Activated CD4-positive, alpha-beta T cell treated with anti-CD3 and anti-CD28 coated beads for 36 hours (primary cell): ENCODE measurements around the gene SH3PXD2B. TPM values are rescaled to one million over a fixed set of nuclear protein-coding genes. Genes with fewer than 3 reads are reported as not detected.
"Not testable (repeated sequence)": the region's sequence is repeated elsewhere in the genome, so short reads cannot be mapped to it uniquely, and the experiment has no call there.

Source experiments
- ATAC-seq: fragments of 200-7000 bp; cut with Tn5 transposase; one replicate; pipeline ENCODE4 v1.10.0; 2021; ENCODE audit warnings: mild to moderate bottlenecking, moderate library complexity
- CTCF ChIA-PET: fragments of 350-600 bp; sonication (Branson Sonifier 250); formaldehyde crosslinking; loops from one replicate; lab custom pipeline; 2021; ENCODE audit warnings: antibody characterized with exemption; lab: Charles Lee
- POLR2A ChIA-PET: fragments of 350-600 bp; sonication (Branson Sonifier 250); formaldehyde crosslinking; loops from one replicate; lab custom pipeline; 2021; ENCODE audit warnings: antibody characterized with exemption, inconsistent platforms; lab: Charles Lee
- DNase-seq: peaks from one replicate; pipeline ENCODE4 v3.0.0-alpha.2; 2020
- H3K27ac Mint-ChIP-seq: one replicate; pipeline ENCODE4 v1.8.0; 2021; ENCODE audit warnings: mixed read lengths
- H3K27me3 Mint-ChIP-seq: one replicate; pipeline ENCODE4 v1.8.0; 2021; ENCODE audit warnings: mixed read lengths
- H3K36me3 Mint-ChIP-seq: one replicate; pipeline ENCODE4 v1.8.0; 2021; ENCODE audit warnings: low read depth, mixed read lengths
- H3K4me1 Mint-ChIP-seq: one replicate; pipeline ENCODE4 v1.8.0; 2021; ENCODE audit warnings: mixed read lengths
- H3K4me3 Mint-ChIP-seq: one replicate; pipeline ENCODE4 v1.8.0; 2021; ENCODE audit warnings: mild to moderate bottlenecking, moderate library complexity, mixed read lengths
- H3K9me3 Mint-ChIP-seq: one replicate; pipeline ENCODE4 v1.8.0; 2021; ENCODE audit warnings: low read depth, mixed read lengths
- intact Hi-C, 2 experiments: fragments of 100-400 bp; cut with DNase I in 1 of 2; cut with micrococcal nuclease in 1 of 2; formaldehyde crosslinking; loops; one replicate each; pipeline versions ENCODE4 v1.14.2 to v1.15.1; 2022 to 2024; cut with DNase I, micrococcal nuclease
- total RNA-seq, 2 experiments: library from RNA; stranded (reverse); gene quantifications; one replicate each; pipeline ENCODE4 v1.2.3, GENCODE V29; 2021

SH3PXD2B gene
- total RNA-seq, 2 experiments from 2014 or later = 1.3 to 1.8 TPM

- Mint-ChIP-seq H3K36me3 (no peaks in the 10 kb centered on the region), H3K4me1 (no peaks in the 10 kb centered on the region), H3K27ac (no peak overlapping the region), H3K27me3 (no peaks in the 10 kb centered on the region), H3K4me3 (no peak overlapping the region), H3K9me3 (no peaks in the 10 kb centered on the region)
- intact Hi-C loops = no loop called here
- DNase-seq (no peak), ATAC-seq (no peak)
- POLR2A ChIA-PET = no interaction called here
- CTCF ChIA-PET = no interaction called here
Measured at GRCh38 chr5:172345881-172346280, 108.4 kb downstream of the SH3PXD2B start.

GRCh38 chr5:172344855-172345409 lies 109.4 kb downstream of the SH3PXD2B start:
- H3K4me3 Mint-ChIP-seq = no peak overlapping the region
- ChIA-PET CTCF (interaction anchor here (0.9 kb wide), 1 partner anchor 13 kb away, joined by 3 read pairs; no protein-coding TSS in a partner anchor), POLR2A (no interaction called here)
- no peaks in the 10 kb centered on the region for H3K4me1 Mint-ChIP-seq
- ATAC-seq (no peak), DNase-seq (no peak)
- intact Hi-C loops = no loop called here
- H3K27me3 Mint-ChIP-seq = no peaks in the 10 kb centered on the region
- no peaks in the 10 kb centered on the region for H3K36me3 Mint-ChIP-seq
- H3K27ac Mint-ChIP-seq = no peak overlapping the region
- H3K9me3 Mint-ChIP-seq = no peaks in the 10 kb centered on the region

GRCh38 chr5:172343741-172344140 lies 110.6 kb downstream of the SH3PXD2B start:
- Mint-ChIP-seq H3K4me3 (no peak overlapping the region), H3K27ac (no peak overlapping the region), H3K4me1 (no peaks in the 10 kb centered on the region), H3K27me3 (no peaks in the 10 kb centered on the region), H3K9me3 (no peaks in the 10 kb centered on the region), H3K36me3 (no peaks in the 10 kb centered on the region)
- intact Hi-C loops = no loop called here
- ChIA-PET POLR2A (no interaction called here), CTCF (interaction anchor here (0.7 kb wide), 1 partner anchor 980 kb away, joined by 3 read pairs; no protein-coding TSS in a partner anchor)
- DNase-seq (no peak), ATAC-seq (no peak)

DNA sequence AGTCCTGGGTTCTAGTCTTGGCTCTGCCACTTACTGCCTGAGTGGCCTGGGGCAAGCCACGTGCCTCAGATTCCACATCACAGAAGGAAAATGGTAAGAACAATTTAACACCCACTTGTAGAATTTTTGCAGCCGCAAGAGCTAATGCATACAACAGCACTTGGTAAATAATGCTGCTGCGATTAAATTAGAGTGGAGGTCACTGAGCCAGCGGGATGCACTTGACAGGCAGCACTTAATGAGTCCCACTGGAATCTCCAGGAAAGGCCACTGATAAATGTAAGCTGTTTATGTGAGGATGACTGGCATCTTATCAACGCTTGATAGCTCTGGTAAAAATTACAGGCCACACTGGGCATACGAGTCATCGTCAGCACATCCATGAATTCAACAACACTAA lies 111.4 kb downstream of the SH3PXD2B start:
- intact Hi-C loops = no loop called here
- Mint-ChIP-seq H3K4me3 (no peak overlapping the region), H3K27ac (no peak overlapping the region), H3K9me3 (no peaks in the 10 kb centered on the region), H3K36me3 (no peaks in the 10 kb centered on the region), H3K27me3 (no peaks in the 10 kb centered on the region), H3K4me1 (no peaks in the 10 kb centered on the region)
- ATAC-seq = no peak
- POLR2A ChIA-PET = no interaction called here
- no peak for DNase-seq
- CTCF ChIA-PET = no interaction called here

DNA sequence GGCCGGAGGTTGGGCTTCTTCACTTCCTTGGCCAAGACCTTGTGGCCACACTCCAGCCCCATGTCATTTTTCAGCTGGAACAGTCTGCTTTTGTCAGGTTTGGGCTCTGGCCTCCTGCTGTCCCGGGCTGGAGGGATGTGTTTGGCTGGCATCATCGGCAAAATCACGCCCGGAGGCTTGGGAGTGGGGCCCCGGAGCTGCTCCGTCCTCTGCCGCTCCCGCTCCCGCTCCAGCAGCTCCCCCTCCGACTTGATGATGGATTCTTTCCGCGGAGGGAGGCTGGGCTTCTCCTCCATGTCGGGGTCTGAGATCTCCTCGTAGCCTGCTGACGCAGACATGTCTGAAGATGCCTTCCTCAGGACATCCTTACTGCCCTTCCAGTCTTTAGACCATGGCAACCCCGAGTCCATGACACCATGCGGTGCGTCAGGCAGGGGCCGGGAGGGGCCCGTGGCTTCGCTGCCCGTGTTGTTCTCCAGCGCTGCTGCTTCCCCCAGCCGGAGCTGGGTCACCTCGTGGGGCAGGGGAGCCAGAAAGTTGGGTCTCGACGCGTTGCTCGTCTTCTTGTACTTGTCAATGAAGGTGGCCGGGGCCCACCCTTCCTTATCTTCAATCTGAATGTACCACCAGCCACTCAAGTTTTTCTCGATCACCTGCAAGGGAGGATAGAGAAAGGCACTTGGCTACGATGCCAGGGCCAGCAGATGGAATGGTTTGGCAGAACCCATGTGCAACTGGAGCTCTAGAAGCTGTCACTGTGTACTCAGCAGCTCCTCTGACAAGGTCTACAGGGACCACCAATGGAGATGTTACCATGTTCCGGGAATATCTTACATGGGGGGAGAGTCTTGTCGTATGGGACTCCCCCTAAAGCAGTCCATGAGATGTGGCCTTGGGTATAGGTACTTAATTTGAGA lies 114.8 kb downstream of the SH3PXD2B start:
- Mint-ChIP-seq H3K27ac (no peak overlapping the region), H3K9me3 (no peaks in the 10 kb centered on the region), H3K4me1 (no peaks in the 10 kb centered on the region), H3K4me3 (no peak overlapping the region), H3K27me3 (no peaks in the 10 kb centered on the region), H3K36me3 (no peaks in the 10 kb centered on the region)
- ChIA-PET POLR2A (no interaction called here), CTCF (interaction anchor here (0.6 to 0.7 kb wide), 3 partner anchors 31 to 74 kb away, joined by 3 read pairs; no protein-coding TSS in a partner anchor)
- intact Hi-C loops = no loop called here
- no peak for ATAC-seq
- no peak for DNase-seq

DNA sequence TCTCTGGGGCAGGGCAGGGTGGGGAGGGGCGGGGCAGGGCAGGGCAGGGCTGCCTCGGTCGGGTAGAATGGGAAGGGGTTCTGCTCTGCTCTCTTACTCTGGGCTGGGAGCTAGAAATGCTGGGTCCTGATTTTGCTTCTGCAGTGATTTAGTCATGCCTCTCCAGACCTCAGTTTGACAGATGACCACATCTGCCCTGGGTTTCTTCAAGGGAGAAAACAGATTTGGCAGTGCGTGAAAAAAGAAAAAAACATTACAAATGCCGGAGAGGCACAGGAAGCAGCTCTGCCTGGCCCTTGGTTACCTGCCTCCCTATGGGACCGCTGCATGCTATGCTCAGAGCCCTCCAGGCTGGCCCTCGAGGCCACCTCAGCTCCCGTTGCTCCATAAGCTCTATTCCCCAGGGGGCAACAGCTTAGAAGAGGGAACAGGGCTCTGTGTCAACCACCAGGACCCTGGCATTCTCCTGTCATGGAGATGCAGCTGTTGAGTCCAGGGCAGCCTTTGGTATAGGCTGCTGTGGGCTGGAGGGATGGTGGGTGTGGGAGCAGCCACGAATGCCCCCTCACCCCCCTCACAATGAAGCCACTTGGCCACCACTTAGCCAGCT lies 117.5 kb downstream of the SH3PXD2B start:
- H3K4me3 Mint-ChIP-seq = no peak overlapping the region
- no peaks in the 10 kb centered on the region for H3K4me1 Mint-ChIP-seq
- CTCF ChIA-PET = interaction anchor here (0.5 kb wide), 1 partner anchor 49 kb away, joined by 3 read pairs; no protein-coding TSS in a partner anchor
- POLR2A ChIA-PET = no interaction called here
- no peak for DNase-seq
- H3K36me3 Mint-ChIP-seq = no peaks in the 10 kb centered on the region
- H3K27ac Mint-ChIP-seq = no peak overlapping the region
- H3K9me3 Mint-ChIP-seq = no peaks in the 10 kb centered on the region
- no peak for ATAC-seq
- H3K27me3 Mint-ChIP-seq = no peaks in the 10 kb centered on the region
- intact Hi-C loops = no loop called here

DNA sequence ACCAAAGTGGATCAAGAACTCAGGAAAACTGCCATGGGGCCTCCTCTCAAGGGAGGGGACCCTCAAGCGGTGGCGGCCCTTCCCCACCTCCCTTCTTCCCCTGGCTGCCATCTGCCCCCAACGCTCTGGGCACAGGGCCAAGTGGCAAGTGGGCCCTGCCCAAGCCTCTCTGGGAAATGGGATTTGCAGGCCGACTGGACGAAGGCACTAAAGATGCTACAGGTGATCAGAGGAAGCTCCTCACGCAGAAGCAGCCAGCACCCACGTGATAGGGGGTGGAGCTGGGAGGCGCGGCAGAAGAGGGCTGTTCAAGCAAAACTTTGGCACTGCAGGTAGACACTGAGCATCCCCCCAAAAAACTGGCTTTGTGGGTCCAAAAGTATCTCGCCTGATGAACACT lies 118.1 kb downstream of the SH3PXD2B start:
- ATAC-seq = no peak
- Mint-ChIP-seq H3K4me1 (no peaks in the 10 kb centered on the region), H3K9me3 (no peaks in the 10 kb centered on the region), H3K4me3 (no peak overlapping the region), H3K27me3 (no peaks in the 10 kb centered on the region), H3K27ac (no peak overlapping the region), H3K36me3 (no peaks in the 10 kb centered on the region)
- ChIA-PET CTCF (no interaction called here), POLR2A (no interaction called here)
- intact Hi-C loops = no loop called here
- no peak for DNase-seq

DNA sequence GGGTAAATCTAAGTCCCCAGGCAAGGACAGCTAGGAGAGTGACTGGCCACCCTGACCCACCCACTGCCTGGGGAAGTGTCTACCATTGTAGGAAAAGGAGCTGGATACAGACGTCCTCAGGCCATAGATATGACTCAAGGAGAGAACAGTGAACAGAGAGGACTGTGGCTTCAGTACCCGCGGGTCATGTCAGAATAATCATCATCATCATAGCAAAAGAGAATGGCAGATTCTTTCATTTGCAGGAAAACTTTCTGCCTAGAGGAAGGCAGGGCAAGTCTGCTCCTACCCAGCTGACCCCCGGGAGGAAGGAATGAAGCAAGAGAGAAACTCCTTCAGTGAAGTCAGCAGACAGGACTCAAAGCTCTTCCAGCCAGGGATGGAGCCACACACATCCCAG lies 118.6 kb downstream of the SH3PXD2B start:
- ChIA-PET POLR2A (no interaction called here), CTCF (interaction anchor here (0.6 kb wide), 1 partner anchor 27 kb away, joined by 3 read pairs; no protein-coding TSS in a partner anchor)

DNA sequence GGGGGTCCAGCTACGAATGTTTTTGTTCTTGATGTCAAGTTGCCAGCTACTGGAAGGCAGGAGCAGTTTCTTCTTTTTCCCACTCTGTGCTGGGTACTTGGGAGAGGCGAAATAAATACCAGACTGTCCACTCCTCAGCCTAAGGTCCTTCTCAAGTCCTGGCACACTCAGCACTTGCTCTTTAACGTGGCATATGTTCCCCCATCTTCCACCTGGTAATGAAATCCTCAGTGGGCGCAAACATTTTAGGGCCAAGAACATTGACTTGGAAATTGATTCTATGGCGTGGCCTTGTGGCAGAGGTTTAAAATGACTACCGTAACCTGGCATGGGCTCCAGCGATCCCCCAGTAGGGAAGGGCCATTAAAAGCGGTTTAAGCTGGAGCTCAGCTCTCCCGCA lies 119.7 kb downstream of the SH3PXD2B start:
- Mint-ChIP-seq H3K36me3 (no peaks in the 10 kb centered on the region), H3K27ac (no peak overlapping the region), H3K4me3 (no peak overlapping the region), H3K4me1 (no peaks in the 10 kb centered on the region), H3K27me3 (no peaks in the 10 kb centered on the region), H3K9me3 (no peaks in the 10 kb centered on the region)
- ATAC-seq (no peak), DNase-seq (no peak)
- CTCF ChIA-PET = interaction anchor here (0.6 to 0.7 kb wide), 2 partner anchors 36 to 118 kb away, joined by 3 to 4 read pairs; no protein-coding TSS in a partner anchor
- intact Hi-C loops = no loop called here
- POLR2A ChIA-PET = no interaction called here

More for the DNA sequence above, 118.6 kb downstream of the SH3PXD2B start:
- DNase-seq = no peak
- Mint-ChIP-seq H3K9me3 (no peaks in the 10 kb centered on the region), H3K4me3 (no peak overlapping the region), H3K27ac (no peak overlapping the region), H3K27me3 (no peaks in the 10 kb centered on the region), H3K4me1 (no peaks in the 10 kb centered on the region), H3K36me3 (no peaks in the 10 kb centered on the region)
- ATAC-seq = no peak
- intact Hi-C loops = no loop called here

DNA sequence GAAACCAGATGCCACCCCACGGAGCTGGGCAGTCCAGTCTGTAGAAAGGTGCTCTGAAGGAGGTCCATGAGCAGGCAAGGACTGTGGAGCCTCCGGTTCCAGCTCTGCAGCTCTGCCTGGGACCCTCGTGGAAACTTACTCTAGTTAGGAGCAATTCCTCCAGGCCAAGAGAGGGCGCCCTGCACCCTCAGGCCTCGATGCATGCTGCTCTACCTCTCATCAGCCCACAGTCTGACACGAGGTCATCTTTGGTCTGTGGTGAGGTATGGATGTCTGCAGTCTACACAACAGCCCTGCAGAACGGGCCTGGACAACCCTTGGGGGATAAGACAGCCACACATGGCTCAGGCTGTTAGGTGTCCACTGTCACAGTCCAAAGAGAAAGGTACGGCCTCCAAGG lies 120.1 kb downstream of the SH3PXD2B start:
- ChIA-PET POLR2A (no interaction called here), CTCF (interaction anchor here (0.6 to 1.3 kb wide), 3 partner anchors 20 to 119 kb away, joined by 3 to 4 read pairs (median 3); no protein-coding TSS in a partner anchor)
- DNase-seq = peak; percentile 52
- H3K27ac Mint-ChIP-seq = no peak overlapping the region
- ATAC-seq = peak; percentile 57
- H3K9me3 Mint-ChIP-seq = no peaks in the 10 kb centered on the region
- intact Hi-C loops = no loop called here
- H3K36me3 Mint-ChIP-seq = no peaks in the 10 kb centered on the region
- no peaks in the 10 kb centered on the region for H3K4me1 Mint-ChIP-seq
- no peak overlapping the region for H3K4me3 Mint-ChIP-seq
- no peaks in the 10 kb centered on the region for H3K27me3 Mint-ChIP-seq

DNA sequence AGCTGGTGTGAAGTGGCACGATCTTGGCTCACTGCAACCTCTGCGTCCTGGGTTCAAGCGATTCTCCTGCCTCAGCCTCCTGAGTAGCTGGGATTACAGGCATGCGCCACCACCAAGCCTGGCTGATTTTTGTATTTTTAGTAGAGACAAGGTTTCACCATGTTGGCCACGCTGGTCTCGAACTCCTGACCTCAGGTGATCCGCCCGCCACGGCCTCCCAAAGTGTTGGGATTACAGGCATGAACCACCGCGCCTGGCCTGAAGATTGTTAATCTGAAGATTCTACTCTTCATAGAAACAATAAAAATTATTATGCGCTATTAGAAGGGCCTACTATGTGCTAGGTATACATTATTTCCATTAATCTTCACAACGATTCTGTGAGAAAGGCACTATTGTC lies 127.4 kb downstream of the SH3PXD2B start:
- H3K27me3 Mint-ChIP-seq, H3K36me3 Mint-ChIP-seq, ATAC-seq, DNase-seq, H3K9me3 Mint-ChIP-seq, intact Hi-C loops, H3K4me1 Mint-ChIP-seq, H3K27ac Mint-ChIP-seq, H3K4me3 Mint-ChIP-seq, POLR2A ChIA-PET: not testable (repeated sequence)
- CTCF ChIA-PET = interaction anchor here (0.9 kb wide), 1 partner anchor 25 kb away, joined by 3 read pairs; no protein-coding TSS in a partner anchor
